ENCODE data around the gene BUB3.

Gene BUB3

DNA sequence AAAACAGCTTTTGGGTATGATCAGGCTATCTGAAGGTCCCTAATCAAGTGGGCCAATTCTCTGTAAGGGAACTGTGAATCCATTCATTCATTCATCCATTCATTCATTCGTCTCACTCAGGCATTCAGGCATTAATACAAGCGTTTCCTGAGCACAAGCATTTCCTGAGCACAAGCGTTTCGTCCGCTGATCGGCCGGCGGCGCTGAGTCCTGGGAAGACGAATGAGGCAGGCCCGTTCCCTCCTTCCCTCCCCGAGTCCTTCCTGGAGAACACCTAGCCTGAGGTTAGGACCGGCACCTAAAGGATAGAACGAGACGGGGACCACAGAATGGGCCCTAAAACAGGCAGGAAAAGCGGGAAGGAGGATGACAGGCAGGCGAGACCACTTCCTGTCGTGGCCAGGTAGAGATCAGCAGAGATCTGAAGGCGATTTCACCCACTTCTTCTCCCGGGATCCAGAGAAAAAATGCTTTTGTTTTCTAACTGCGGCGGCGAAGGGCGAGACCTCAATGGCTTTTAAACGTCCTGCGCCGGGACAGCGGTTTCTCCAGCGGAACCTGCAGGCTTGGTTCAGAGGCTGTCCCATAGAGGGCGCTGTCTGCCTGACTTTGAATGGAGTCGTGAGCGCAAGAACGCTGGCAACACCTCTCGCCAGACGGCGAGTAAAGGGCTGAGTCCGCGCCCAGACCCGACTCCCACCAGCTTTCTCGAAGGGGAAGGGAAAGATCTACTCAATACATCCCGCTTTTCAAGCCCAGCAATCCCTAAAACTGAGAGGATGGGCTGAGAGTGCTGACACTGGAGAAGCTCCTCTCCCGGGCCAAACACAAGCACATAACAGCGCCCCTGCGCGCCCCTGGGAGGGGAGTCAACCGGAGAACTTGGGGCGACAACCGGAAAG, 21.4 kb upstream of the BUB3 start:
- Histone ChIP-seq H3K4me2 (ENCODE audit: insufficient read depth, low read length) (no peak overlapping the region), H3K4me3 (ENCODE audit: low read depth in 1 of 2, low read length in 2 of 2) (no peak overlapping the region), H2AFZ (ENCODE audit: low read depth, low read length) (no peak overlapping the region), H3K9ac (ENCODE audit: low read depth, low read length) (no peak overlapping the region), H3K27me3 (ENCODE audit: insufficient read depth, low read length, poor library complexity) (peaks cover 5% of the 10 kb centered on the region), H3K9me3 (ENCODE audit: insufficient read depth, low read length, severe bottlenecking) (no peaks in the 10 kb centered on the region), H3K79me2 (ENCODE audit: insufficient read depth, low read length) (no peaks in the 10 kb centered on the region), H3K4me1 (ENCODE audit: insufficient read depth, low read length) (no peaks in the 10 kb centered on the region), H3K36me3 (ENCODE audit: insufficient read depth, low read length) (no peaks in the 10 kb centered on the region), H3K27ac (ENCODE audit: low read length) (no peak overlapping the region), H4K20me1 (ENCODE audit: insufficient read depth, low read length) (0 out of 2 replicates have a peak, but pooled peaks cover 3% of the 10 kb centered on the region)
- TF ChIP-seq, protein P1, sequence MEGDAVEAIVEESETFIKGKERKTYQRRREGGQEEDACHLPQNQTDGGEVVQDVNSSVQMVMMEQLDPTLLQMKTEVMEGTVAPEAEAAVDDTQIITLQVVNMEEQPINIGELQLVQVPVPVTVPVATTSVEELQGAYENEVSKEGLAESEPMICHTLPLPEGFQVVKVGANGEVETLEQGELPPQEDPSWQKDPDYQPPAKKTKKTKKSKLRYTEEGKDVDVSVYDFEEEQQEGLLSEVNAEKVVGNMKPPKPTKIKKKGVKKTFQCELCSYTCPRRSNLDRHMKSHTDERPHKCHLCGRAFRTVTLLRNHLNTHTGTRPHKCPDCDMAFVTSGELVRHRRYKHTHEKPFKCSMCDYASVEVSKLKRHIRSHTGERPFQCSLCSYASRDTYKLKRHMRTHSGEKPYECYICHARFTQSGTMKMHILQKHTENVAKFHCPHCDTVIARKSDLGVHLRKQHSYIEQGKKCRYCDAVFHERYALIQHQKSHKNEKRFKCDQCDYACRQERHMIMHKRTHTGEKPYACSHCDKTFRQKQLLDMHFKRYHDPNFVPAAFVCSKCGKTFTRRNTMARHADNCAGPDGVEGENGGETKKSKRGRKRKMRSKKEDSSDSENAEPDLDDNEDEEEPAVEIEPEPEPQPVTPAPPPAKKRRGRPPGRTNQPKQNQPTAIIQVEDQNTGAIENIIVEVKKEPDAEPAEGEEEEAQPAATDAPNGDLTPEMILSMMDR (IDR thresholded peaks at IDR 0.05; ENCODE audit: borderline replicate concordance, extremely low read depth, low read length, poor library complexity, severe bottlenecking): peak; percentile 81
- no peak for TF ChIP-seq EZH2 (IDR thresholded peaks at IDR 0.05; ENCODE audit: borderline replicate concordance, low read depth, low read length, severe bottlenecking)
- ATAC-seq (ENCODE audit: insufficient read depth, low read depth) (peak; percentile 84), DNase-seq (peak; percentile 71)

DNA sequence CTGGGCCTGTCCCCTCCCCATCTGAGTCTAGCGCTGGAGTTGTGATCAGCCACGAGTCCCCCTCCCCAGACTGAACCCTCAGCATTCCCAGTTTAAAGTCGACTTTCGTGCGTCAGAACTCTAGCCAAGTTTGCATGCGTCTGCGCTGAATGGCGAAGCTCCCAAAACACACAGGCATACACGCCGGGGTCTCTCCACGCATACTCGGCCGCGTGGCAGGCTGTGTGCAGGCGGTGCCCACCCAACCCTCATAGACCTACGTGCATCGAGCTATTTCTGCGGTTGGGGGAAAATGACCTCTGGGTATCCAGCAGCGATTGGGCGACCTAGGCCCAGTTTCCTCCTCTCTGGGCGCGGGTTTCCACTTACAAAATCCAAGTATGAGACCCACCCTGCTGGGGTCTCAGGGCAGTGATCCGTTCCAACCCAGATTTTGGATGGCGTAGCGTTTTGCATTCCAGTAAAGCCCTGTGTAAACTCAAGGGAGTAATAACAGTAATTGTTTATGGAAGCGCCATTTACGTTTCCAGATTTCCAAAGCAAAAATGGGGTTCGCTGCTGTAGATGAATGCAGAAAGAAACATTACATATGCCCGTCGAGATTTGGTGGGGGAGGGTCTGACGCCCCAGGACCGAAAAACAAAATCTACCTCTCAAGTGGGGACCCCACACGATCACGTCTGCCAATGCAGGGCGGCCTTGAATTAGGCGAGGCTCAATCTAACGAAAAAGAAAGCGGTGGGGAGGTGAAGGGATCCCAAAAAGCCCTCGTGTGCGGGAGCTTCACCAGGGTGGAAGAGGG, 20.5 kb upstream of the BUB3 start:
- Histone ChIP-seq H3K4me3 (ENCODE audit: low read depth in 1 of 2, low read length in 2 of 2) (no peak overlapping the region), H3K4me1 (ENCODE audit: insufficient read depth, low read length) (no peaks in the 10 kb centered on the region), H3K27ac (ENCODE audit: low read length) (no peak overlapping the region), H4K20me1 (ENCODE audit: insufficient read depth, low read length) (0 out of 2 replicates have a peak, but pooled peaks cover 3% of the 10 kb centered on the region), H3K36me3 (ENCODE audit: insufficient read depth, low read length) (no peaks in the 10 kb centered on the region), H3K4me2 (ENCODE audit: insufficient read depth, low read length) (no peak overlapping the region), H3K79me2 (ENCODE audit: insufficient read depth, low read length) (no peaks in the 10 kb centered on the region), H3K9ac (ENCODE audit: low read depth, low read length) (no peak overlapping the region), H3K9me3 (ENCODE audit: insufficient read depth, low read length, severe bottlenecking) (no peaks in the 10 kb centered on the region), H3K27me3 (ENCODE audit: insufficient read depth, low read length, poor library complexity) (peaks cover 5% of the 10 kb centered on the region), H2AFZ (ENCODE audit: low read depth, low read length) (no peak overlapping the region)
- TF ChIP-seq, protein P1 (IDR thresholded peaks at IDR 0.05; ENCODE audit: borderline replicate concordance, extremely low read depth, low read length, poor library complexity, severe bottlenecking): no peak
- TF ChIP-seq EZH2 (IDR thresholded peaks at IDR 0.05; ENCODE audit: borderline replicate concordance, low read depth, low read length, severe bottlenecking): no peak
- ATAC-seq (ENCODE audit: insufficient read depth, low read depth) (no peak), DNase-seq (no peak)

DNA sequence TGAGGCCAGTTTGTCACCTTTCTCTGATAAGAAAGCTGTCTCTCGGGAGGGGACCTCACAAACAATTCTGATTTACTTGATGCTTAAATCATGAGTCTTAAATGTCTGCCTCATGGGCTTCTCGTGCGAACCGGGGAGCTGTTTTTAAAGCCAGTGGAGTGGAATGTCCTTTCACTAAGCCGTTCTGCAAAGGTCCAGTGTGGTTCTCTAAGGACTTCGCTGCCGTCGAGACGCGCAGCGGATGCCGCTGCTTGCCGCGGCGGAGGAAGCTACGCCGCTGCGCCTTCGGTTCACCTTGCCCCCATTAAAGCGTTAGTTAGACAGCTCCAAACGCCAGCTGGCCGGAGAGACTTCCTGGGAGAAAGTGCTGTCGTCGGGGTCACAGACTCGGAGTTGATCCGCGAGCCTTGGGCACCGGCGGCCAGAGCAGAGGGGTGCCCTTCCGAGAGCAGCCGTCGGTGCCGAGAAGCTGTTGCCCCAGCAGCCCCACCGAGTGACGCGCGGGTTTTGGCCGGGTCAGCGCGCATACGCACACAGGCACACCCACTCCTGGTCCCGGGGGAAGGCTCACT, 19.8 kb upstream of the BUB3 start:
- Histone ChIP-seq H3K4me1 (ENCODE audit: insufficient read depth, low read length) (no peaks in the 10 kb centered on the region), H4K20me1 (ENCODE audit: insufficient read depth, low read length) (0 out of 2 replicates have a peak, but pooled peaks cover 3% of the 10 kb centered on the region), H3K9ac (ENCODE audit: low read depth, low read length) (no peak overlapping the region), H3K27me3 (ENCODE audit: insufficient read depth, low read length, poor library complexity) (peaks cover 5% of the 10 kb centered on the region), H2AFZ (ENCODE audit: low read depth, low read length) (no peak overlapping the region), H3K27ac (ENCODE audit: low read length) (no peak overlapping the region), H3K9me3 (ENCODE audit: insufficient read depth, low read length, severe bottlenecking) (no peaks in the 10 kb centered on the region), H3K4me2 (ENCODE audit: insufficient read depth, low read length) (no peak overlapping the region), H3K79me2 (ENCODE audit: insufficient read depth, low read length) (no peaks in the 10 kb centered on the region), H3K36me3 (ENCODE audit: insufficient read depth, low read length) (no peaks in the 10 kb centered on the region), H3K4me3 (ENCODE audit: low read depth in 1 of 2, low read length in 2 of 2) (no peak overlapping the region)
- TF ChIP-seq EZH2 (IDR thresholded peaks at IDR 0.05; ENCODE audit: borderline replicate concordance, low read depth, low read length, severe bottlenecking): no peak
- TF ChIP-seq, protein P1 (IDR thresholded peaks at IDR 0.05; ENCODE audit: borderline replicate concordance, extremely low read depth, low read length, poor library complexity, severe bottlenecking): no peak
- ATAC-seq (ENCODE audit: insufficient read depth, low read depth): no peak
- no peak for DNase-seq
